Fibroblast of the aortic adventitia (primary cell): Measurements from ENCODE around the gene ISG20. TPM values are rescaled to one million over a fixed set of nuclear protein-coding genes. Genes with fewer than 3 reads are reported as not detected.

Experiments
- DNase-seq: peaks from one replicate; pipeline ENCODE4 v3.0.0-alpha.2; 2010; ENCODE audit warnings: low read depth
- H3K4me3 ChIP-seq: 2 replicates; pipeline ENCODE4 v1.5.1; 2011; ENCODE audit warnings: low read depth, mild to moderate bottlenecking, control low read depth, low read length, moderate library complexity
- total RNA-seq: library from RNA; depleted of rRNA; stranded (reverse); fragments of >200 nt; gene quantifications from 2 replicates; pipeline ENCODE4 v1.2.3, GENCODE V29; 2012; ENCODE audit warnings: low replicate concordance
- TF ChIP-seq, protein P1 (sequence below): IDR thresholded peaks from 2 replicates; pipeline ENCODE4 v1.5.1; 2011; ENCODE audit warnings: mild to moderate bottlenecking, low read length, control low read depth, inconsistent platforms; ENCODE audit not compliant: insufficient read depth

The ISG20 gene
- total RNA-seq, 1 donor: 1.9 TPM

DNA sequence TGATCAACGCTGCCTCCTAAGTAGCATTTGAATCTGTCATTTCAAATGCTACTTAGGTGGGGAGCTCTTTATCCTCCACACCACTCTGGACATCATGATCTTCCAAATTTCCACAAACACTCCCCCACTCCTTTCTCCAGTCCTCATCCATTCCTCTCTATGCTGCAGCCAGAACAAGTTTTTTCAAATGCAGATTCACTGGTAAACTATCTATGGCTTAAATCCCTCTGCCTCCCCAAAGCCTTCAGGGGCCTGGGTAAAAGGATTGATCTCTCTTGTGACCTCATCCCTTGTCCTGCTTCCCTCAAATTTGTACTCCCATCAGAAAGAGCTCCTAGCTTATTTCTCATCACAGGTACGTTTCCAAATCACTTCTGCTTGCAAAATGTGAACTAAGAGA lies 19.0 kb upstream of the ISG20 start:
- TF ChIP-seq, protein P1, sequence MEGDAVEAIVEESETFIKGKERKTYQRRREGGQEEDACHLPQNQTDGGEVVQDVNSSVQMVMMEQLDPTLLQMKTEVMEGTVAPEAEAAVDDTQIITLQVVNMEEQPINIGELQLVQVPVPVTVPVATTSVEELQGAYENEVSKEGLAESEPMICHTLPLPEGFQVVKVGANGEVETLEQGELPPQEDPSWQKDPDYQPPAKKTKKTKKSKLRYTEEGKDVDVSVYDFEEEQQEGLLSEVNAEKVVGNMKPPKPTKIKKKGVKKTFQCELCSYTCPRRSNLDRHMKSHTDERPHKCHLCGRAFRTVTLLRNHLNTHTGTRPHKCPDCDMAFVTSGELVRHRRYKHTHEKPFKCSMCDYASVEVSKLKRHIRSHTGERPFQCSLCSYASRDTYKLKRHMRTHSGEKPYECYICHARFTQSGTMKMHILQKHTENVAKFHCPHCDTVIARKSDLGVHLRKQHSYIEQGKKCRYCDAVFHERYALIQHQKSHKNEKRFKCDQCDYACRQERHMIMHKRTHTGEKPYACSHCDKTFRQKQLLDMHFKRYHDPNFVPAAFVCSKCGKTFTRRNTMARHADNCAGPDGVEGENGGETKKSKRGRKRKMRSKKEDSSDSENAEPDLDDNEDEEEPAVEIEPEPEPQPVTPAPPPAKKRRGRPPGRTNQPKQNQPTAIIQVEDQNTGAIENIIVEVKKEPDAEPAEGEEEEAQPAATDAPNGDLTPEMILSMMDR: no peak
- no peak overlapping the region for H3K4me3 ChIP-seq
- DNase-seq: no peak

DNA sequence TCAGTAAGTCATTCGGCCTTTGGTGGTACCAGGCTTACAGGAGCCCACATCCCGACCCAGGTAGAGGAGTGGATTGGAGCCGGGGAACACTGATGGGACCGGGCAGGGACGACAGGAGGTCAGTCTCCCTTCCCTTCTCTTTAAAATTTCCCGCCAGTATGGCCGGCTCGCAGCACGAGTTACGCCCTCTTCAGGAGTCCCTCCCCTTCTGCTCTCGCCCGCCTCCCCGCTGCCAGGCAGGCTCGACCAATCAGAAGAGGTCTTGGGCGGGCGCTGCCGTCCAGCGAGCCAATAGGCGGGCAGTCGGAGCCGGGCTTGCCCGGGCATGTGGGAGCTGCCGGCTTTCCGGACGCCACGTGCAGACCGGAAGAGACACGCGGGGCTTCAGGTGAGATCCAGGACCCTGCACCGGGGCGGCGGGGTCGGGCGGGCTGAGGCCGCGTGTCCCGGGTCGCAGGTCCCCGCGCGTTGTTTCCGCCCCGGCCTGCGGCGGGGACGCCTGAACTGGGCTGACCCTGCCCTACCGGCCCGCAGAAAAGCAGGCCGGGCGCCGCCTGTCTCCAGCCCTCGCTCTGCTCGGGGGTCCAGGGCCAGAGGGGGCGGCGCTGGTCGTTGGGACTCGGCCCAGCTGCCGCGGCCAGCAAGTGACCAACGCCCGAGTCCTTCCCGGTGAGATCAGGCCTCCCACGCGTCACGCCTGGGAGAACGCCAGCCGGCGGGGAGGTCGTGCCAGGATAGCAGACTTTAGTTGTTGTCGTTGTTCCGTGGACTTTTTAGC lies 17.6 kb upstream of the ISG20 start, which contains the start of gene AEN:
TSS of gene AEN (plus strand) at position 346 of the 778 bp plus-strand sequence. CDS start 4,870 bp downstream, outside the sequence.
- peak within 1 kb of the TSS; percentile 77 for H3K4me3 ChIP-seq
- DNase-seq: peak; percentile 95
- TF ChIP-seq, protein P1: no peak

DNA sequence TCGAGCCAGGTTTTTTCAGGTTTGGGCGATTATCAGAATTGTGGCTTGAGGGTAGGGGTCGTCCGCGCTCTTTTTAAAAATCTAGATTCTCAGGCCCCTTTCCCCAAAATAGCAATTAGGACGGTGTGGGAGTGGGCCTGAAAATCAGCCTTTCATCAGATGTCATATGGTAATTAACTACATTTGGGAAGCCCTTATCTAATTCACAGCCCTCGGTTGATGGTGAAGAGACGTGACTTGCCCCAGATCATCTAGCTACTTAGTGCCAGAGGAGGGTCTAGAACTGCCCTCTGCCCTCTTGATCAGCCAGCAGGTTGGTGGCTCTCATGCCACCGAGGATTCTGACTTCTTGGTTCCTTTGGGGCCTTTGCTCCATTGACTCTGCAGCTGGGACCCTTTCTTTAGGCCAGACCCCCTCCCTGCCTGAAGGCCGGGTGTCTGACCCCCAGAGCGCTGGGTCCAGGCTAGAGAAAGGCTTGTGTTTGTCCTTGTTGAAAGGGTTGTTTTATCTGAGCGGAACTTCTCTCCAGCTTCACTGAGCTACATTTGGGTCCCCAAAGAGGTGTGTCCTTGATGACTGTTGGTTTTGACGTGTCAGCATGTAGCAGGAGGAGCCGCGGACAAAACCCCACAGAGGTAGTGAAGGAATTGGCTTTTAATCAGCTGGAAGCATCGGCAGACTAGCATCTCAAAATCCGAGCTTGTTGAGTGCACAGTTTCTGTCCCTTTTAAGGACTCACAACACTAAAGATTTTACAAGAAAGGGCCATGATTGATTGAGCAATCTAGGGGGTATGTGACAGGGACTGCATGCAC lies 16.8 kb upstream of the ISG20 start:
- peak overlapping the region; percentile 77 for H3K4me3 ChIP-seq
- TF ChIP-seq, protein P1: no peak
- peak; percentile 66 for DNase-seq

GRCh38 chr15:88622605-88622975 lies 16.2 kb upstream of the ISG20 start:
- TF ChIP-seq, protein P1: no peak
- no peak for DNase-seq
- peak overlapping the region; percentile 77 for H3K4me3 ChIP-seq

- TF ChIP-seq, protein P1: no peak
- peak; percentile 66 for DNase-seq
- H3K4me3 ChIP-seq: peak overlapping the region; percentile 77
Measured at GRCh38 chr15:88623061-88623460, 15.8 kb upstream of the ISG20 start.

DNA sequence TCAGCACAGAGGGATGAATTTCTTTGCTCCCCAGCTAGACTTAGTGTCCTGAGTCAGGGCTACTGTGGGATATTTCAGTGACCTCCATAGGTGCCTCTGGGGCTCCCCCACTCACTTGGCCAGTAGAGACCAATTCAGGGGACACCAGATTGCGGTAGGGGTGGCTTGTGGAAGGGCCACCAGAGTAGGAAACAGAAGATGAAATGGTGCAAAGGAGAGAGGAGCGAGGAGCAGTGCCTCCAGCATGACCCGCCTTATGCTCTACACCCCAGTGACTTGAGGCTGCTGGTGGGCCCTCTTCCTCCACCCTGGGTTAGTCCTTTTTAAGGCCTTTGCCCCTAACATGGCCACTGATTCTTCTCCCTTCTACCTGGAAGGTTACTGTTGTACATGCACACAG lies 15.2 kb upstream of the ISG20 start:
- peak overlapping the region; percentile 77 for H3K4me3 ChIP-seq
- no peak for DNase-seq
- TF ChIP-seq, protein P1: no peak
